NCI-H2029 (cell line): ENCODE results near the gene BMP7.
"Not testable (repeated sequence)": the region's sequence is repeated elsewhere in the genome, so short reads cannot be mapped to it uniquely, and the experiment has no call there.

Experiments used
- DNase-seq: peaks from one replicate; lab custom pipeline; 2025; lab: John Stamatoyannopoulos, UW

BMP7 gene

DNA sequence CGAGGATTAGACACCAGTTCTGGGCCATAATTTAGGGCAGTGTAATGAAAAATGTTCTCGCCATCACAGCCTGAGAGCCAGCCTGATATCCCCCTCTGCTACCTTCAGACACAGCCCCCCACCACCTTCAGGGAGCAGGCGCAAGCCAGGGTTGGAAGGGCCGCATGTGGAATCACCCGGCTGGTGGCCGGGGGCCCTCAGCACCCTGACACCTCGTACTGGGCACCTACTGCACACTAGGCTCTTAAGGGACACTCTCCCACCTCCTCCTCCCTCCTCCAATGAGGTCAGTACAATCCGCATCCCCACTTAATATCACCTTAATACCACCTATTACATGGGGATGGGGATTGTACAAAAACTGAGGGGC, 55.5 kb downstream of the BMP7 start:
- no peak for DNase-seq

- no peak for DNase-seq
These were observed 56.2 kb downstream of the BMP7 start for GRCh38 chr20:57210054-57210910.

GRCh38 chr20:57209413-57209812, 57.0 kb downstream of the BMP7 start:
- DNase-seq = no peak

- DNase-seq = no peak
These were observed 58.2 kb downstream of the BMP7 start for GRCh38 chr20:57208198-57208597.

DNA sequence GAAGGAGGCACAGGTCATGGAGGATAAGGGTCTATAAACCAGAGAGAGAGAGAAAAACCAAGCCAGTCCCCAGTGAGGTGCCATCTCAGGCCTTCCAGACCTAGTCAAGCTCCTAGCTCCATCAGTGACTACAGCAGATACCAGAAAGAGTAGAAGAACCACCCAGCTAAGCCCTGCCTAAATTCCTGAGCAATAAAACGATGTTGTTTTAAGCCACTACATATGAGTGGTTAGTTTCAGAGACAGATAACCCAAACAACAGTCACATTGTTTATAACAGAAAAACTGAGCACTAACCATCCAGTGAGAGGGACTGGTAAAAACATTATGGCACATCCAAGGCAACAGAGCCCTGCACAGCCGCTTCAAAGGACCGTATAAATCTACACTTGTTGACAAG, 59.2 kb downstream of the BMP7 start:
- DNase-seq = no peak

- DNase-seq = no peak
These were observed 60.7 kb downstream of the BMP7 start for GRCh38 chr20:57205606-57206219.

GRCh38 chr20:57203986-57204385, 62.5 kb downstream of the BMP7 start:
- no peak for DNase-seq

GRCh38 chr20:57203204-57203603, 63.2 kb downstream of the BMP7 start:
- DNase-seq = no peak

- no peak for DNase-seq
These were observed 64.1 kb downstream of the BMP7 start for GRCh38 chr20:57202309-57202708.

DNA sequence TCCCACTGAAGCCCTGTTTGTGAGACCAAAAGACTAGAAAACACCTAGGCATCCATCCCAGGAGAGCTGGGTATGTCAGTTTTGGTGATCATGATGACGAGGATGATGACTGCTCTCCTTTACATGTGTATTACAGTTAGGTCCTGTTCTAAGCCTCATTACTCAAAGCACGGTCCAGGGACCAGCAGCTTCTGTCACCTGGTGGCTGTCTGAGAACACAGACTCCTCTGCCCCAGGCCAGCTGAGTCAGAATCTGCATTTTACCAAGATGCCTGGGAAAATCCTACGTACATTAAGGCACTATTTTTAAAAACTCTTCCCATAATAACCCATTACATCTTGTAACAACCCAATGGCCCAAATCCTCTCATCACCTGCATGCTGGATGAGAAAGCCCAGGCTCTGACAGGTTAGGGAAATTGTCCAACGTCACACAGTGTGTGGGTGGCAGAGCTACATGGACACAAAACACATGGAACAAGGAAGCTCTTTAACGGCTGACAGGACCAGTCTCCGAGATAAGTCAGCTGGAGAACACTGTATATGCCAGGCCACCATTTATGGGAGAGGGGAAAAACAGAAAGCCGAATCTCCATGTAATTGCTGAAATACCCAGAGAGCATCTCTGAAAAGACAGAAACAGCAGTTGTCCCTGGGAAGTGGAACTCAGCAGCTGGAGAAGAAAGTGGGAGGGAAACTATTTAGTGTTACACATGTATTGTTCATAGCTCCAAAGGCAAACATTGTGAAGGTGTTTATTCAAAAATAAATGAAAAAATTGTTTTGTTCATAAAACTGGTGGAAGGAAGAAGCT, 65.4 kb downstream of the BMP7 start:
- no peak for DNase-seq

DNA sequence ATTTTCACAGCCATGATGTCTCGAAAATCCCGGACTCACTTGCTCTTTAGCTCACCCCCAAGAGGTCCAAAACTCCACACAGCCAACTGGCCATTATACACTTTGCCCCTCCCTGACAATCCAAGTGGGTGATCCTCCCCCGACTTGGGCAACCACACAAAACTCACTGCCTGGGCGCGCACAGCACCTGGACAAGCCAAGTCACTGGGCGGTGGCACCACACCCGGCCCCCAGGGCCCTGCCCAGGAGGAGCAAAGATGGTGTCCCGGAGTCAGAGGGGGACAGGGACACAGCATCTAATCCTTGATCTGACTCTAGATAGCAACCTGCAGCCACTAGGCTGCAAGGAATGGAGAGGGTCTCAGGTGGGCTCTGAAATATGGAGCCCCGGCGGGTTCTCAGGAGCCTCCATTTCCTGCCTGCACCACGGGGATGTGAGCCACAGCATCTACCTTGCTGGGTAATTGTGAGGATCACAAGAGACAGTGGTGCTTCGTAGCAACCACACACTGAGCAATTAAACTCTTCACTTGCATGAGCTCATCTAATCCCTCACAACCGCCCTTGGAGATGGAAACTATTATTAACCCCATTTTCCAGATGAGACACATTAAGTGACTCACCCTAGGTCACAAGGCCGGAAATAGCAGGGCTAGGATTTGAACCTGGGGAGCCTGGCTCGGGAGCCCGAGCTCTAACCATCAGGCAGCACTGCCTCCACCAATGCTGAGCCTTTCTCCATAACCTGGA, 66.6 kb downstream of the BMP7 start:
- no peak for DNase-seq

DNA sequence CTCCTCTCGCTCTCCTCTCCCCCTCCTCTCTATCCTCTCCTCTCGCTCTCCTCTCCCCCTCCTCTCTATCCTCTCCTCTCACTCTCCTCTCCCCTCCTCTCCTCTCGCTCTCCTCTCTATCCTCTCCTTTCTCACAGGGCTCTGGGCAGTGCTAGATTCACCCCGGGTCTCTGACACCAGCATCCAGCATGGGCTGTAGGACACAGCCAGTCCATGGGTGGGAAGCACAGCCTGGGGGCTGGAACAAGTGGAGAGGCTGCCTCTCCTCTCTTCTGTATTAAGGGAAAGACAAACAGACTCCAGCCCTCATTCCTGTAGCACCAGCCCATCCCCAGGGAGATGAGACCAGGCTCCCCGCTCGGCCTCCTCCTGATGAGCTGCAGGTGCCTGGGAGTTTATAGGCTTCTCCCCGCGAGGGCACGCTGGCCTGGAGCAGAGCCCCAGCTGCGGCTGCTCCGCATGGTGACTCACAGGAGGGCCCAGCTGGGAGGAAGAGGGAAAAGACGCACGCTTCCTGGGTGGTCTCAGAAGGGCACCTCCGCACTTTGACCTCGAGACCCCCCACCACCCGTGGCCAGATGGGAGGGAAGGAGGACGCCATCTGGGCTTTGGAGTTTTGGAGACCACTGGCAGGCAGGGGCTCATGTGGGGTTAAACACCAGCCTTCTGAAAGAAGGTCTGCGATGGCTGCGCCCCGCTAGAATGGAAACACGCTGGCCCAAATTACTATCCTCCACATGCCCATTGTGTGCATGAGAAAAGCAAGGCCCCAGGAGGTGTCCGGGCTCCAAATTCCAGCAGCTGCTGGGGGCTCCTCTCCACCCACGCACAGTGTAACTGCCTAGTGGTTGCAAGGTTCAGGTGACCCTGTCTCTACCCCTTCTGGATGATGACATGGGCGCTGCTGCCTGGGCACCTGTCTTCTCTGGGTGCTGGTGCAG, 68.0 kb downstream of the BMP7 start:
- DNase-seq = no peak

DNA sequence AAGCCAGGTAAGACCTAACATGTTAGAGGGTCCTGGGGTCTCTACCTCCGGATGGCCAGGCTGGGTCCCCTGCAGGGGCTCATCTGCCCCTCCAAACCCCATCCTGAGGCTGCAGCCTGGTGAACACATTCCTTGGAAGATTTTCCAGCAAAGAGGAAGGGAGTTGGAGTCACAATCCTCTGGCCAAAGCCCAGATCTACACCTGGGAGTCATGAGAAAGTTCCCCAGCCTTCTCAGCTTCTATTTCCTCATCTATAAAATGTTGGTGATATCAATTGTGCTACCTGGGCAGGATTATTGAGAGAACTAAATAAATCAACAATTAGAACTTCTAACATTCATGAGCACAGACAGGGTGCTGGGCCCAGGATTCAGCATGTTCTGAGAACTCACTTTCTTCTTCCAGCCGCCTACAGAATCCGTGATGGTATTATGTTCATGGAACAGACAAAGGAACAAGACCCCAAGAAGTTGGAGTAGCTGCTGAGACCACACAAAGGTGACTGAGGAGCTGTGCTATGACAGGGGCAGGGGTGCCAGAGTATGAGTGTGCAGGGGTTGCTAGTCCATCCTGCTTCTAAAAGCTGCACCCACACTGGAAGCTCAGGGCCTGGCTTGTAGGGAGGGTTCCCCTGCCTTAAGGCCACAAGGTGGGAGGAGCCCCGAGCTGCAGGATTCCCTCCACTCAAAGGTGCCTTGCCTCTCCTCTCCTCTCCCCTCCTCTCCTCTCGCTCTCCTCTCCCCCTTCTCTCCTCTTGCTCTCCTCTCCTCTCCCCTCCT, 68.9 kb downstream of the BMP7 start:
- no peak for DNase-seq

DNA sequence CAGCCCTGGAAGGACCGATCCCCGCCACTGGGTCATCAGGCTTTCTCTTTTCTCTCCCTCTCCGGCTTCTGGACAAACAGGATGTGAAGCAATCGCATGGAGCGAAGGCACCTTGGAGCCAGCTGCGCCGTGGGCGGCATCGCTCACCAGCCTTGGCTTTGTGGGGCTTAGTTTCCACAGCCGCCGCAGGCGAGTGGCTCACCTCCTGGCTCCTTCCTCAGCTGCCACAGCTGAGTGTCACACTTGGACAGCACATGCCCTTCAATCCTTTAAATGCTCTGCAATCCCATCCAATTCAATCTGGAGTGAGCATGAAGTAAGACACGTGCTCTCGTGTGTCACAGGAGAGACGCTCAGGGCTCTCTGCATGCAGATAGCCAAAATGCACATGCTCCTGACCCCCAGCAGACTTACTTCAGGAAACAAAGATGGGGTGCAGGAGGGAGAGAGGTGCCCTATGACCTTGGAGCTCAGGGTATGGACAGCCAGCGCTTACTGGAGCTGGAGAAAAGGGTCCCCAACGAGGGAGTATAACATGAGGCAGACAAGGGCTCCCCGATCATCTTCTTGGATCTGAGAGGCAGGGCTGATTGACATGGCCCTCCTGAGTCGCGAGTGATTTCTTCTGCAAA, 70.9 kb downstream of the BMP7 start:
- DNase-seq = no peak

- no peak for DNase-seq
These were observed 71.4 kb downstream of the BMP7 start for GRCh38 chr20:57195023-57195422.

- no peak for DNase-seq
These were observed 72.3 kb downstream of the BMP7 start for GRCh38 chr20:57194154-57194553.

GRCh38 chr20:57193094-57193493, 73.3 kb downstream of the BMP7 start:
- no peak for DNase-seq

DNA sequence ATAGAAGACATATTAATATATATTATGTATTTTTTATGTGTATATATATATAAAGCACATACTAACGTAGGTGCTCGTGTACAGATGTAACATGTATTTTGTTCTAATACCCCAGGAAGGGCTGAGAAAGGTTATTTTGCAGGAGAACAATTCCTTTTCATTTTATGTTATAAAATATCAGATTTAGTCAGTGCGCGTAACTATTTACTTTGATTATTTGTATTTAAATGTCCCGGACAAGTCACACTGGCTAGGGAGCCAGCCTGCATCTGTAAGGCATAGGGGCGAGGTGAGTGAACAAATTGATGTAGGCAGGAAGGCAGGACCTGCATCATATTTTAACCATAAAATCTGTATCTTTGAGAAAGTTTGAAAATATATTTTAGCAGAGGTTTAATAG, 74.1 kb downstream of the BMP7 start:
- no peak for DNase-seq

- DNase-seq = not testable (repeated sequence)
These were observed 75.2 kb downstream of the BMP7 start for GRCh38 chr20:57191265-57191638.
